HepG2 (cell line): ENCODE measurements around the gene DSTN. TPM values are rescaled to one million over a fixed set of nuclear protein-coding genes. Genes with fewer than 3 reads are reported as not detected.

Experiments used
- ATAD3A ChIP-seq: sonication (generic); formaldehyde crosslinking; IDR thresholded peaks from 2 replicates; pipeline ENCODE4 v1.4.0; 2020; ENCODE audit warnings: missing genetic modification reagents
- GABPB1 ChIP-seq: IDR thresholded peaks from 2 replicates; pipeline ENCODE4 v1.6.1; 2016; ENCODE audit warnings: mild to moderate bottlenecking, missing genetic modification reagents, moderate library complexity, missing compliant biosample characterization
- GTF2F1 ChIP-seq: fragments of 150-350 bp; IDR thresholded peaks from 2 replicates; pipeline ENCODE4 v1.6.1; 2014; ENCODE audit warnings: low read length
- KAT7 ChIP-seq: IDR thresholded peaks from 2 replicates; pipeline ENCODE4 v1.6.1; 2018; ENCODE audit warnings: borderline replicate concordance, missing compliant biosample characterization
- MTERF4 ChIP-seq: sonication (generic); formaldehyde crosslinking; IDR thresholded peaks from 2 replicates; pipeline ENCODE4 v1.8.0; 2023; ENCODE audit warnings: mild to moderate bottlenecking, missing genetic modification reagents
- NFATC3 ChIP-seq: sonication (generic); formaldehyde crosslinking; IDR thresholded peaks from 2 replicates; pipeline ENCODE4 v1.5.1; 2020; ENCODE audit warnings: mild to moderate bottlenecking, missing genetic modification reagents
- PITX1 ChIP-seq: sonication (generic); formaldehyde crosslinking; IDR thresholded peaks from 2 replicates; pipeline ENCODE4 v1.5.1; 2020; ENCODE audit warnings: mild to moderate bottlenecking, missing genetic modification reagents
- RAD21 ChIP-seq: fragments of 450-650 bp; formaldehyde crosslinking; IDR thresholded peaks from 2 replicates; pipeline ENCODE4 v1.5.0; 2020; ENCODE audit warnings: mild to moderate bottlenecking
- RAD51 ChIP-seq: fragments of 450-650 bp; IDR thresholded peaks from 2 replicates; pipeline ENCODE4 v1.6.1; 2016; ENCODE audit warnings: borderline replicate concordance
- RFXANK ChIP-seq: IDR thresholded peaks from 2 replicates; pipeline ENCODE4 v1.6.1; 2016
- SMAD1 ChIP-seq: sonication (generic); formaldehyde crosslinking; IDR thresholded peaks from 2 replicates; pipeline ENCODE4 v1.4.0; 2020; ENCODE audit warnings: missing genetic modification reagents, low read depth, mild to moderate bottlenecking, borderline replicate concordance
- SP140L ChIP-seq: sonication (generic); formaldehyde crosslinking; IDR thresholded peaks from 2 replicates; pipeline ENCODE4 v1.4.0; 2020; ENCODE audit warnings: missing genetic modification reagents, borderline replicate concordance
- THAP11 ChIP-seq: IDR thresholded peaks from 2 replicates; pipeline ENCODE4 v1.6.1; 2016; ENCODE audit warnings: missing biosample characterization, missing genetic modification reagents
- YEATS4 ChIP-seq: sonication (generic); formaldehyde crosslinking; IDR thresholded peaks from 2 replicates; pipeline ENCODE4 v1.4.0; 2020; ENCODE audit warnings: missing genetic modification reagents, borderline replicate concordance
- ZBTB1 ChIP-seq: sonication (generic); formaldehyde crosslinking; IDR thresholded peaks from 2 replicates; pipeline ENCODE4 v1.4.0; 2020; ENCODE audit warnings: missing genetic modification reagents, borderline replicate concordance
- ZIK1 ChIP-seq: sonication (generic); formaldehyde crosslinking; IDR thresholded peaks from 2 replicates; pipeline ENCODE4 v1.5.0; 2020; ENCODE audit warnings: mild to moderate bottlenecking, low read depth, missing genetic modification reagents, borderline replicate concordance
- ZNF20 ChIP-seq: sonication (generic); formaldehyde crosslinking; IDR thresholded peaks from 2 replicates; pipeline ENCODE4 v1.4.0; 2020; ENCODE audit warnings: mild to moderate bottlenecking, moderate library complexity, missing genetic modification reagents
- ZNF414 ChIP-seq: sonication (generic); formaldehyde crosslinking; IDR thresholded peaks from 2 replicates; pipeline ENCODE4 v1.5.0; 2020; ENCODE audit warnings: missing genetic modification reagents
- ZNF431 ChIP-seq: sonication (generic); formaldehyde crosslinking; IDR thresholded peaks from 2 replicates; pipeline ENCODE4 v1.9.0; 2022; ENCODE audit warnings: missing genetic modification reagents, low read depth, mild to moderate bottlenecking, borderline replicate concordance
- ZNF460 ChIP-seq: sonication (generic); formaldehyde crosslinking; IDR thresholded peaks from 2 replicates; pipeline ENCODE4 v1.5.1; 2020; ENCODE audit warnings: missing genetic modification reagents, mild to moderate bottlenecking, borderline replicate concordance
- ZNF550 ChIP-seq: sonication (generic); formaldehyde crosslinking; IDR thresholded peaks from 2 replicates; pipeline ENCODE4 v1.4.0; 2020; ENCODE audit warnings: mild to moderate bottlenecking, missing genetic modification reagents, borderline replicate concordance
- ZNF660 ChIP-seq: sonication (generic); formaldehyde crosslinking; IDR thresholded peaks from 2 replicates; pipeline ENCODE4 v1.5.1; 2020; ENCODE audit warnings: mild to moderate bottlenecking, low read depth, missing genetic modification reagents, borderline replicate concordance
- ZNF749 ChIP-seq: sonication (generic); formaldehyde crosslinking; IDR thresholded peaks from 2 replicates; pipeline ENCODE4 v1.8.0; 2022; ENCODE audit warnings: mild to moderate bottlenecking, missing genetic modification reagents, moderate library complexity, borderline replicate concordance
- ZNF782 ChIP-seq: sonication (generic); formaldehyde crosslinking; IDR thresholded peaks from 2 replicates; pipeline ENCODE4 v1.4.0; 2020; ENCODE audit warnings: missing genetic modification reagents, mild to moderate bottlenecking, borderline replicate concordance
- ZSCAN20 ChIP-seq: sonication (generic); formaldehyde crosslinking; IDR thresholded peaks from 2 replicates; pipeline ENCODE4 v1.4.0; 2020; ENCODE audit warnings: missing genetic modification reagents, mild to moderate bottlenecking, borderline replicate concordance
- polyA plus RNA-seq, 8 experiments: library from polyadenylated mRNA; depleted of rRNA in 3 of 8; stranded (reverse) in 7 of 8; unstranded in 1 of 8; fragments of >200 nt; fragmentation: Illumina TruSeq in 4 of 8; extraction: Trizol in 4 of 8; gene quantifications; 2 replicates each; pipeline versions ENCODE4 v1.2.1 to v1.2.3, GENCODE V29; 2011 to 2016; ENCODE audit warnings: low read depth in 4 of 8, missing spikeins in 1 of 8, mixed read lengths in 1 of 8; ENCODE audit not compliant: insufficient read depth in 1 of 8
- total RNA-seq, 5 experiments: library from RNA; depleted of rRNA; stranded (reverse); fragments of >200 nt; fragmentation: Illumina TruSeq; extraction: Trizol; gene quantifications; 2 replicates each; pipeline ENCODE4 v1.2.3, GENCODE V29; 2016; ENCODE audit warnings: low read depth in 1 of 5
- TF ChIP-seq, protein P1 (sequence below): sonication (generic); formaldehyde crosslinking; IDR thresholded peaks from 2 replicates; pipeline ENCODE4 v1.5.1; 2020; ENCODE audit warnings: missing genetic modification reagents, mild to moderate bottlenecking, borderline replicate concordance

Gene DSTN
- total and polyA plus RNA-seq, 2 of the 13 experiments (the other 11 are each of a cell fraction or from before 2014, with no cell fraction given), result 27.6 to 106 TPM

DNA sequence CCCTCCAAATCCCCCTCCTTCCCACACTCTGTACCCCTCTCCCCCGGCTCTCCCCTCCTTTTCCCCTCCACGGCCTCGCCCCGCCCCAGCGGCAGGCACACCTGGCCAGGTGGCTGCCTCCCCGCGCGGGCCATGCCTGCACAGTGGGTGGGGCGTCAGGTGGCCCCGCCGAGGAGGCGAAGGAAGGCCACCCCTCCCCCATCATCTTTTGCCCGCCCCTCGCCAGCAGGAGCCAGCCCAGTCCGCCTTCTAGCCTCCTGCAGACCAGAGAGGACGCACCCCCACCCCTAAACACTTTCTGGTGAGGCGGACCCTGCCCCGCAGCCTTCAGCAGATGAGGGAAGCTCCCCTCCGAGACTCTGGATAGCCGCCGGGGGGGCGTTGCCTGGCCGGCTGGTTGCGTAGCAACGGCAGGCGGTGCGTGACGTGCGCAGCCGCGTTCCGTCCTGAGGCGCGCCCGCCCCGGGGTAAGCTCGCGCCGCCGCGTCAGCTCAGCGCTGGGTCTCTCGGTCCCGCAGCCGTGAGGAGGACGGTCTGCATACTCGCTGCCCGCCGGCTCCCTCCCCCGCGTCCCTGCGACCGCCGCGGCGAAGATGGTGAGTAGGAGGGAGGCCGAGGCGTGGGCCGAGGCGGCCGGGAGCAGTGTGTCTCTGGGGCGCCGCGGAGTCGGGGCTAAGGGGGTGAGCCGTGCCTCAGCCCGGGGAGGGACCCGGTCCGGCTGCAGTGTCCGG, at the start of gene DSTN (continued):
- TF ChIP-seq RAD21 (CRISPR knock-in tag) (no peak; the same call in none of the 2 replicates), PITX1 (CRISPR knock-in tag) (no peak), ZBTB1 (CRISPR knock-in tag) (no peak), THAP11 (no peak; the same call in 1 of the 2 replicates), GTF2F1 (no peak), ZNF414 (CRISPR knock-in tag) (no peak), RAD51 (no peak), MTERF4 (CRISPR knock-in tag) (peak; percentile 96), ZNF550 (CRISPR knock-in tag) (no peak), ZNF660 (CRISPR knock-in tag) (no peak), ATAD3A (CRISPR knock-in tag) (no peak), ZNF431 (CRISPR knock-in tag) (no peak), ZNF460 (CRISPR knock-in tag) (no peak), GABPB1 (CRISPR knock-in tag) (peak; percentile 82), KAT7 (CRISPR knock-in tag) (peak; percentile 77; the same call in 1 of the 2 replicates), ZNF782 (CRISPR knock-in tag) (peak; percentile 47), ZIK1 (peak; percentile 62; the same call in 1 of the 2 replicates), SMAD1 (CRISPR knock-in tag) (no peak), YEATS4 (no peak), RFXANK (CRISPR knock-in tag) (no peak; the same call in 1 of the 2 replicates), ZNF20 (CRISPR knock-in tag) (no peak), ZSCAN20 (no peak), ZNF749 (CRISPR knock-in tag) (peak; percentile 54; the same call in 1 of the 2 replicates), SP140L (no peak), NFATC3 (CRISPR knock-in tag) (no peak)
- TF ChIP-seq, protein P1, sequence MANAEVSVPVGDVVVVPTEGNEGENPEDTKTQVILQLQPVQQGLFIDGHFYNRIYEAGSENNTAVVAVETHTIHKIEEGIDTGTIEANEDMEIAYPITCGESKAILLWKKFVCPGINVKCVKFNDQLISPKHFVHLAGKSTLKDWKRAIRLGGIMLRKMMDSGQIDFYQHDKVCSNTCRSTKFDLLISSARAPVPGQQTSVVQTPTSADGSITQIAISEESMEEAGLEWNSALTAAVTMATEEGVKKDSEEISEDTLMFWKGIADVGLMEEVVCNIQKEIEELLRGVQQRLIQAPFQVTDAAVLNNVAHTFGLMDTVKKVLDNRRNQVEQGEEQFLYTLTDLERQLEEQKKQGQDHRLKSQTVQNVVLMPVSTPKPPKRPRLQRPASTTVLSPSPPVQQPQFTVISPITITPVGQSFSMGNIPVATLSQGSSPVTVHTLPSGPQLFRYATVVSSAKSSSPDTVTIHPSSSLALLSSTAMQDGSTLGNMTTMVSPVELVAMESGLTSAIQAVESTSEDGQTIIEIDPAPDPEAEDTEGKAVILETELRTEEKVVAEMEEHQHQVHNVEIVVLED, result peak; percentile 97
